NCI-H2171 (cell line): ENCODE measurements around the gene YIF1A.
"Not testable (repeated sequence)": the region's sequence is repeated elsewhere in the genome, so short reads cannot be mapped to it uniquely, and the experiment has no call there.

Source experiments
- DNase-seq: peaks from one replicate; lab custom pipeline; 2025; lab: John Stamatoyannopoulos, UW

Gene YIF1A

DNA sequence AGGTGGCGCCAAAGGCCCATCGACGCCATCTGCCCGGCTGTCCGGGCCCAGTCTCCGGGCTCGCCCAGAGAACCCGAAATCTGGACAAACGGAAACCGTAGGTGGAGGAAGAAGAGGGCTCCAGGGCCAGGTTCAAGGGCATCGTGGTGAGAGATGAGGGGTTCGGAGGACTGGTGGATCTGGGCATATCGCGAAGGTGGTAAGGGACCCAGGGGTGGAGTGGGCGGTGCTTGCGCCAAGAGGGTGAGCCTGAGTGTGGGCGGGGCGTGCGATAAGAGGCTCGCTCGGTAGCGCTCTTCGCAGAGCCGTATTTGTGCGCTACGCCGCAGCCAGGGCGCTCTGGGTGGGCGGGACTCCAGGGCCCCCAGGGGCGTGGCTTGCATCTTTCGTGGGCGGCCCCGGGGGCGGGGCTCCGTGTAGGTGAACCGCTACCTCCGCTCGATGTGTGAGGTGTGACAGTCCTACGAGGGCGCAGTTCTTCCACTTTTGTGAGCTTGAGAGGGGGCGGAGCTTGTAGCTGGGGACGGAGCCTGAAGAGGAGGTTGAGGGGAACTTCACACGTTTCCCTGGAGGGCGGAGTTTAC is 23.1 kb upstream of the YIF1A start:
- DNase-seq: peak; percentile 98

DNA sequence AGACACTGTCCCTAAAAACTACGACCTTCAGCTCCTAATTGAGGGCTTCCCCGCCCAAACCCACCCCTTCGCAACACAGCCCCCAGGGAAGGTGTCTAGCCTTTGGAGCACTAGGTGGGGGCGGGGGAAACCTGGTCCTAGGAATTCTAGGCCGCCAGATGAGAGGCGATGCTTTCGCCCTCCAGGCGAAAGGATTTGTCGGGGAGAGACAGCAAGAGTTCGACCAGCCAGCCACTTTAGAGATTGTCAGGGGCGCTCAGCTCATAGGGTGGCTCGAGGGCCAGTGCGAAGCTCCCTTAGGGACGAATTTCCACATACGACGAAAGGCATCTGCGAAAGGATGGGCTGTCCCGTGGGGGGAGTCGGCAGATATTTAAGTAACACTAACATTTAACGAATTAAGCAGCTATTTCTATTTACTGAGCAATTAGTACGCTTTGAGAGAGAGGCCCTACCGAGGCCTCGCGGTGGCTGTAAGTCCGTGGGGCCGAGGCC is 22.6 kb upstream of the YIF1A start:
- DNase-seq: no peak

DNA sequence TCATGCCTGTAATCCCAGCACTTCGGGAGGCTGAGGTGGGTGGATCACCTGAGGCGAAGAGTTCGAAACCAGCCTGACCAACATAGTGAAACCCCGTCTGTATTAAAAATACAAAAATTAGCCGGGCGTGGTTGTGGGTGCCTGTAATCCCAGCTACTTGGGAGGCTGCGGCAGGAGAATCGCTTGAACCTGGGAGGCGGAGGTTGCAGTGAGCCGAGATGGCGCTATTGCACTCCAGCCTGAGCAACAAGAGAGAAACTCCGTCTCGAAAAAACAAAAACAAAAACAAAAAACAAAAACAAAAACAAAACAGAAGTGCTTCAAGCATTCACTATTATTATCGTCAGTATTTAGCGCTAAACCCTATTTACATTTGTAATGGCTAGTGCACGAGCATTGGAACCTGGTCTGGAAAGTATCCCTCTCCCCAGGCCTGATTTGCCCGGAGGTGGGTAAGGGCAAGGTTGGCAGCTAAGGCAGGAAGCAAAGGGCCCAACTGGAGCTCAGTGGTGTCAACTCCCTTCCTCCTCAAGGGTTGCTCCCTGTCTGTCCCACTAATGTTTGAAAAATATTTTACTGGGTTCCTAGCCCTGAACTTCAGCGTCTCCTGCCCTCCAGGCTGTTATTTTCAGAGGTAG is 22.0 kb upstream of the YIF1A start:
- DNase-seq: not testable (repeated sequence)

DNA sequence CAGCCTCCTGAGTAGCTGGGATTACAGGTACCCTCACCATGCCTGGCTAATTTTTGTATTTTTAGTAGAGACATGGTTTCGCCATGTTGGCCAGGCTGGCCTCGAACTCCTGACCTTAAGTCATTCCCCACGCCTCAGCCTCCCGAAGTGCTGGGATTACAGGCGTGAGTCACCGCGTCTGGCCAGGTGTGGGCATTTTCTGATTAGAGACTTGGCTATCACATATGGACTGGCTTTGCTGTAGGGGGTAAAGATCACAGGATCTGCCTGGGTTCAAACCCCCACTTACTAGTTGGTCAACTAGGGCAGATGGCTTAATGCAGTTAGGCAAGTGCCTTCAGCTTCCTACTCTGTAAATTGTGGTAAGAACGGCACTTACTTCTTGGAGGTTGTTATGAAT is 21.4 kb upstream of the YIF1A start:
- no peak for DNase-seq

DNA sequence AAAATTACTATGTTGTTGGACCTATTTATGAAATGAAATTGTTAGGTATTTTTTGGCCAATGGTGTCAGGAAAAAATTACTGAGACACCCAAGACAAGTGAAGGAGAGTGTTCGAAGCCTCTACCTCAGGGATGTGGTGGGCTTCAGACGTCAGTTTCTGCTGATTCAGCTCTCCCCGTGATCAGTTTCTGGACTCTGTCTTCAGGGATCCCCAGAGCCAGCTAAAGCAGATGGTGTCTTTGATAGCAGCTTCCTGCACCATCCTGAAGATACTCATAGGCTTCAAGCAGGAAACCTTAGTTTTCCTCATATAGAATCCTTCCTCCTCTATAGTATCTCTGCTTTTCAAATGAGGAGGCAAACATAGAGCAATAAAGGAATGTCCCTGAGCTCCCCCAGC is 20.5 kb upstream of the YIF1A start:
- no peak for DNase-seq

DNA sequence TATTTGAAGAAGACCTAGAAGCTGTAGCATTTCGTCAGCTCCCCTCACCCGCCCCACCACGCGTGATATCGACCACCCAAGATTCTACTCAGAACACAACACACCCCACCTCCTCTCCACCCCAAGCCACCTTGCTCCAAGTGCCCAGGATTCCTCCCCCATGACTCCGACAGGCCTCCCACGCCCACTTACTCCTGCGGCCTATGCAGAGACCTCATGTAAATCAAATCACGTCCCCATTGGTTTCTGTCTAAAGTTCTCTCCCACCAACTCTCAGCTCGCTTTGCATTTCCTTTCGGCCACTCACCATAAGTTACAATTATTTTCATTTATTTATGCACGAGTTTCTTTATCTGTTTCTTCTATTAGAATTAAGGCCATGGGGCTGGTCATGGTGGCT is 13.7 kb upstream of the YIF1A start:
- DNase-seq: no peak

DNA sequence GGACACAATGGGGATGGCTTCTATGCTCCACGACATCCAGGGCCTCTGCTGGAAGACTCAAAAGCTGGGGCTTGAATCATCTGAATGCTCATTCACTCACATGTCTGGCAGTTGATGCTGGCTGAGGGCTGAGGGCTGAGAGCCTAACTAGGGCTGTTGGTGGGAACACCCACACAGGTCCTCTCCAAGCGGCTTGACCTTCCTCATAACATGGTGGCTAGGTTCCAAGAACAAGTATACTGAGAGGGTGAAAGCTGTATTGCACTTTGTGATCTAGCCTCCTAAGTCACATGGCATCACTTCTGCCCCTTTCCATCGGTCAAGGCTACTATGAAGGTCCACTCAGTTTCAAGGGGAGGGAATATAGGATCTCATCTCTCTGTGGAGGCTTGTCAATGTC is 10.2 kb upstream of the YIF1A start:
- no peak for DNase-seq

DNA sequence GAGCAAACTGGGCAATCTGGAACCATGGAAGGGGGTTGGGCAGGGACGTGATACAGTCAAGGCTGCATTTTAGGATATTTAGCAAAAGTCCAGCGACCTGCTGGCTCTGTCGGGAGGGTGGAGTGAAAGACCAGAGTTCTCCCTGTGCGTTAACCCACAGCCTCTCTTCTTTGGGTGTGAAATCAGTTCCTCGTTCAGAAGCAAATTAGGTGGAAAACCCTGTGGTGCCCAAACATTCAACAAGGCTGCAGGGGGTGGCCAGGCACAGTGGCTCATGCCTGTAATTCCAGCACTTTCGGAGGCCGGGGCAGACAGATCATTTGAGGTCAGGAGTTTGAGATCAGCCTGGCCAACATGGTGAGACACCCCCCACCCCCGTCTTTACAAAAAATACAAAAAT is 8.7 kb upstream of the YIF1A start:
- no peak for DNase-seq

DNA sequence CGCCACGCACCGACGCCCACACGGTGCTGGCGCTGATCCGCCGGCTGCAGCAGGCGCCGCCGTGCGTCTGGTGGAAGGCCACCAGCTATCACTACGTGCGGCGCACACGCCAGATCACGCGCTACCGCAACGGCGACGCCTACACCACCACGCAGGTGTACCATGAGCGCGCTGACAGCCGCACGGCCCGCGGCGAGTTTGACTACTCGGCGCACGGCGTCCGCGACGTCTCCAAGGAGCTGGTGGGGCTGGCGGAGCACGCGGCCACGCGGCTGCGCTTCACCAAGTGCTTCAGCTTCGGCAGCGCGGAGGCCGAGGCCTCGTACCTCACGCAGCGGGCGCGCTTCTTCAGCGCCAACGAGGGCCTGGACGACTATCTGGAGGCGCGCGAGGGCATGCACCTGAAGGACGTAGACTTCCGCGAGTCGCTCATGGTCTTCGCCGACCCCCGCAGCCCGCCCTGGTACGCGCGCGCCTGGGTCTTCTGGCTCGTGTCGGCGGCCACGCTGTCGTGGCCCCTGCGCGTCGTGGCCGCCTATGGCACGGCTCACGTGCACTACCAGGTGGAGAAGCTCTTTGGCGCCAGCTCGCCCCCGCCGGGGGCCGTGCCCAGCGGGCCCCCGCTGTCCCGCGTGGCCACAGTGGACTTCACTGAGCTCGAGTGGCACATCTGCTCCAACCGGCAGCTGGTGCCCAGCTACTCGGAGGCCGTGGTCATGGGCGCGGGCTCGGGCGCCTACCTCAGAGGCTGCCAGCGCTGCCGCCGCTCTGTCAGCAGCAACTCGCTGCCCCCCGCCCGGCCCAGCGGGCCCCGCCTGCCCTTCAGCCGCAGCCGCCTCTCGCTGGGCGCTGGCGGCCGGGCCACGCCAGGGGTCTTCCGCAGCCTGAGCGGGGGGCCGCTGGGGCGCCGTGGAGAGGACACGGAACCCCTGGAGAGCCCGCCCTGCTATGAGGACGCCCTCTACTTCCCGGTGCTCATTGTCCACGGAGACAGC is 6.0 kb upstream of the YIF1A start:
- DNase-seq: no peak

DNA sequence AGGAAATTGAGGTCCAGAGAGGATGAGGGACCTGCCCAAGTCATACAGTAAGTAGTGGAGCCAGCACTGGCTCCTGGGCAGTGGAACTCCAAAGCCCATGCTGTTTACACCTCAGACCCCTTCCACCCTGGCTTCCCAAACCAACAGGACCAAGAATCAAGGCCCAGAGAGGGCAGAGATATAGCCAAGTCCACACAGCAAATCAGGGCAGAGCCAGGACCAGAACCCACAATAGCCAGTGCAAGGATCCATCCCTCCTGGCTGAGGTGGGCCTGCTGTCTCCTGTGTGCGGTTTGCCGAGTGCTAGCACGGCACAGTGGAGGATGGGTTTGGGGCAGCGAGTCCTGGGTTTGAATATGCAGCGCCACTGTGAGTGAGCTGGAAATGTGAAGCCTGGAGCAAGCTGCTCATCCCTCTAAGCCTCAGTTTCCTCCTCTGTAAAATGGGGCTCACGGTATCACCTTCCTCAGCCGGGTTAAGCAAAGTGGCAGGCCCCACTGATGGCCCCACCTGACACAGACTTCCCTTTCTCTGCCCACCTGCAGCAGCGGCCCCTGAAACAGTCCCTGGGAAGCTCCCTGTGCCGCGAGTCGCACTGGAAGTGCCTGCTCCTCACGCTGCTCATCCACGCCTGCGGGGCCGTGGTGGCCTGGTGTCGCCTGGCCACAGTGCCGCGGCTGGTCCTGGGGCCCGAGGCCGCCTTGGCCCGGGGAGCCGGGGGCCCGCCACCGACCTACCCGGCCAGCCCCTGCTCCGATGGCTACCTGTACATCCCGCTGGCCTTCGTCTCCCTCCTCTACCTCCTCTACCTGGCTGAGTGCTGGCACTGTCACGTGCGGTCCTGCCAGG is 5.1 kb upstream of the YIF1A start:
- no peak for DNase-seq

DNA sequence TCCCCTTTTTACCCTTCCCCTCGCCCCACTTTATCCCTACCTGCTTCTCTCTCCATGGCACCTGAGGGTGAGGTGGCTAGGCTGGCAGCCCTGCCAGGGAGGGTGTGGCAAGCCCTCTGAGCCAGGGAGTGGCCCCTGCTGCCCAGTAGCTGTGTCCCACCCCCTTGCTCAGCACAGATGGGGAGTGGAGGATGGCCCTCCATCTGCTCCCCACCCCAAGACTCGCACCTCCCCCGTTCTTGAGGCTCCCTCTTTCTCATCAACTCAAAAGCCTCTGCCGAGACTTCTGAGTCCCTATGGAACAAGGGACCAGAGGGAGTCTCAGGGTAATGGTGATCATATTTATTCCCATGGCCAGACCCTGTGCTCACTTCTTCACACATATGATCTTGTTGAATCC is 4.4 kb upstream of the YIF1A start:
- DNase-seq: no peak

DNA sequence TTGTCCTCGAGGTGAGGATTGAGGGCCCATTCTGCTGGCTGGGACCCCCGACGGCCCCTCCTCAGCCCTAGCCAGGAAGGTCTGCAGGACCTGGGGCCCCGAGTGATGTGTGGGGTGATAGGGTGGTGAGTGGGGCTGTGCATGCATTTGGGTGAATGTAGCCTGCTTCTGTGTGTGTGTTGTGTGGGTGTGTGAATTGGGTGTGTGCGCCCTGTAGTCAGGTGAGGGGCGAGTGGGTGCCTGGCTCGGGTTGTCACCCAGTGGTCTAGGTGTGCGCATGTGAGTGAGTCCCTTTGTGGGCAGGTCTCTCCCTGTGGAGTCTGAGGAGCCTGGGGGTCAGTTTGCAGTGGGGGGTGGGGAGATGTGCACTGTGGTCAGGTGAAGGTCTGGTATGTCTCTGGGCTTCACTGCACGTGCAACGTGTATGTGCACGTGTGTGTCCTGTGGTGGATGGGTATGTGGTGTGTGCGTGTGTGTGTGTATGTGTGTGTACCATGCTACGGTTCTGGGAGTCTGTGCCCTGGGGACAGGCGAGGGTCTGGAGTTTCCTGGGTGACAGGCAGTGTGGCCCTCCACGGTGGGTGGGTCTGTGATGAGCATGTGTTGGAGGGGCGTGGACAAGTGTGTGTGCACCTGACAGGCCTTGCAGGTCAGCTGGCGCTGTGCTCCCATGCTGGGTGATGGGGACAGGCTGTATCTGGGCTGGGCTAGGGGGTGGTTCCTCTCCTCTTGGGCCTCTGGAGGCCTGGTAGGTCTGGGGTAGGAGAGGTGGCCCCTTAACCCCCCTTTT is 3.8 kb upstream of the YIF1A start:
- no peak for DNase-seq

DNA sequence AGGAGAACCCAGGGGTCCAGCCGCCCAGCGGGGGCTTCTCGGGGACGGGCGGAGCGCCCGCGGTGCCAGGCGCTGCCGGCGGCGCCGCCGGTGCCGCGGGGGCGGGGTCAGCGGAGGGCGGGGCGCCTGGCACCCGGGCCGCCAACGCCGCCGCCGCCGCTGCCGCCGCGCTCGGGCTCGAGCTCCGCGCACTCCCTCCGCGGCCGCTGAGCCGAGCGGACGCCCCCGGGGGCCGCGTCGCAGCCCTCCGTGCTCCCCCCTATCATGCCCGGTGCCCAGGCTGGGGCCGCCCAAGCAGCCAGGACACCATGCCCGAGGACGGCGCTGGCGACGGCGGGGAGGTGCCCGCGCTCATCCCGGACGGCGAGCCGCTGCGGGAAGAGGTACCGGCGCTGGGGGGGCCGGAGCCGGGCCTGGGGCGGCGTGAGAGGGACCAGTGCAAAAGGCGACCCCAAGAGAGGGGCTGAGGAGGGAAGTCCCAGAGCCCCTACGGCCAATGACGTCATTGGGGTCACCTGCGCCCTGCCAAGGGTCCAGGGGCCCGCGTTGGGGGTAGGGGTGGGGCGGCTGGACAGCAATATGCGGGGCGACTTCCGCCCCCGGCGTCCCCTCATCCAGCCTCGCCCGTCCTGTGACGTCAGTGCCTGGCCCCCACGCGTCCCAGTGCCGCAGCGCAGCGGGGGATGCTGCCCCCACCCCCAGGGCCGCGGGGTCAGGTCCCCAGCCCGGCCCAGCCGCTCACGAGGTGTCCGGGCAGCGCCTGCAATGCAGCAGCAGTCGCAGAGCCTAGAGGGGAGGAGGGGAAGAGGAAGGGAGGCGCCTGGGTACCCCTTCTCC is 3.0 kb upstream of the YIF1A start, which contains the start of gene TMEM151A:
Gene TMEM151A (plus strand): TSS at position 189 of the 837 bp plus-strand sequence. CDS start 120 bp downstream, at position 309.
- no peak for DNase-seq

DNA sequence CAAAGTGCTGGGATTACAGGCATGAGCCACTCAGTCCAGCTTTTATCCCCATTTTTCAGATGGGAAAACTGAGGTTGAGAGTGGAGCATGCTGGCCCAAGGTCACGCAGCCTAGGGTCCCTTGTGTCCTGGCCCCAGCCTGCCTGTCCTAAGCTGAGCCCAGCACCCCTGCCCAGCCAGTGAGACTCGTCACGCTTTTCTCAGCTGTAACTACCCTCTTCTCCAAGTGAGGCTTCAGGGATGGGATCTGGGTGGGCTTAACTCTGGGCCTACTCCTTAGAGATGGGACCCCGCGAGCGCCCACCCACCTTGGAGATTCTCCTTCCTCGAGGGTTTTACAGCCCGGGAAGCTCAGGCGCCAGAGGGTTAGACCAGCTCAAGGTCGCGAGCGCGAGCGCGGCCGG is 2.4 kb upstream of the YIF1A start:
- DNase-seq: no peak

DNA sequence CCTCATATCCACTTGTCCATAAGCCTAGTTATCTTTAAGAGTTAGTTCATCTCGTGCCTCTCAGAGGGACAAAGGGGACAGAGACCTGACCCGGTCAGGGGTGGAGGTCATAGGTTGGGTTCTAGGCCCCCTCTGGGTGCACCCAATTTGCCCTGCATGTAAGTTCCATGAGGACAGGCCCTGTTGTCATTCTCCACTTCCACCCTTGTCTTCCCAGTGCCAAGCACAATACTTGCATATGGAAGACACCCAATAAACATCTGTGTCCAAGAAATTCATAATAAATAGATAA is 1.3 kb upstream of the YIF1A start:
- no peak for DNase-seq

DNA sequence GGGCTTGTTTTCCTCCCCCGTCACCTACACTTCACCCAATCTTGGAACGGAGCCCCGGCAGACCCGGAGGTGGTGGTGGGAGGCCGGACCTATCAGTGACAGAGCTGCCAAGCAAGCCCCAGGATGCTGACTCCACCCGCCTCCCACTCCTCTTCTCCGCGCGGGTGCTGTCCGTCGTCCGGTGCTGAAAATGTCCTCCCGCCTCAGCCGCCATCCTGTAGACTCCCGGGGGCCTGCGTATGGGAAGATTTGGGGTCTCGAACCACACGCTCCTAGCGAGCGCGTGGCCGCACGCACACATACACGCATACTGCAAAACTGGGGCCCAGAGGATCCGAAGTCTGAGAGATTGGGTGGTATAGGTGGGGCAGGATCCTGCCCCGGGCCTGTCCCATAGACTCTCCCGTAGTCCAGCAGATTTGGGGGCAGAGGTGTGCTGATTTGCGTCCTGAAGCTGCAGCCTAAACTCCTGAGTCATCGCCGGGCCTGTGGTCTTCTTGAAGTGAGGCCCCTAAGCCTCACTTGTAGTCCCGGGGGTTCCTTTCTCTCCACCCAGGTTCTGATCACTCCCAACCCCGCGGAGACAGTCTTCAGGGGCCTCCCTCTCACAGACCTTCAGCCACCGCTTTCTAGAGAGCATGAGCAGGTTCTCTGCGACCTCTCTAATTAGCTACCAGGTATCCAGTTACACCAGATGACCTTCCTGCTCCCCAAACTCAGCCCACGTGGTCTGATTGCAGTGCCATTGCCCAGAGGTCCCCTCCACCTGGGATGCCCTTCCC is 796 bp upstream of the YIF1A start:
- DNase-seq: no peak

DNA sequence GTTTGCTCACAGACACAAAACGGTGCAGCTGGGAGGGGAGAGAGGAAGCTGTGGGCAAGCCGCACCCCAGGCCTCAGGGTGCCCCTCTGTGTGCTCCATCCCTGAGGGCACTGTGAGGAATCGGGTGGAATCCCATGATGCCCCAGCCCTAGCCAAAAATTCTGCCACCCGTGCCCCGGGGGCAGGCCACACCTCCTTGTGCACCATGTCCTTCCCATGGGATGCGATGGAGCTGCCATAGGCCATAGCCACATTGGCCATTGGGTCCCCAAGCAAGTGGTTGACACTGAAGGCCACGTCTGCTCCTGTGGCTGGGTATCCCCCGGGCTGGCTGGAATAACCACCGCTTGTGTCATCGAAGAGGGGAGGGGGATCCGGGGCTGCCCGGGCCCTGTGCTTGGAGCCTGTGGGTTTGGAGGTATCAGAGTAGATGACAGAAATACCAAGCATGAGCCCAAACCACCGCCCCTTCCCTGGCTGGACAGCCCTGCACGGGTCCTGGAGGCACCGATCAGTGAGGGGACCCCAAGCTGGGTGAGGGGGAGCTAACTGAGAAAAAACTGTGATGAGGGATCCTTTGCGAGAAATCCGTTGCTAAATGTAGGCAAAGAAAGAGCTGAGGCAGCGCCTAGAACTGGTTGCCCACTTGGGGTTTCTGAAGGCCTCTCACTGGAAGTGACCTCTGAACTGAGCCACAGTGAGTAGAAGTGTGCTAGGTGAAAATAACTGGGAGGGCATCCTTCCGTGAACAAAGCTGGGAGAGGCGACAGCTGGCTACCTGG is 863 bp downstream of the YIF1A start:
- no peak for DNase-seq

DNA sequence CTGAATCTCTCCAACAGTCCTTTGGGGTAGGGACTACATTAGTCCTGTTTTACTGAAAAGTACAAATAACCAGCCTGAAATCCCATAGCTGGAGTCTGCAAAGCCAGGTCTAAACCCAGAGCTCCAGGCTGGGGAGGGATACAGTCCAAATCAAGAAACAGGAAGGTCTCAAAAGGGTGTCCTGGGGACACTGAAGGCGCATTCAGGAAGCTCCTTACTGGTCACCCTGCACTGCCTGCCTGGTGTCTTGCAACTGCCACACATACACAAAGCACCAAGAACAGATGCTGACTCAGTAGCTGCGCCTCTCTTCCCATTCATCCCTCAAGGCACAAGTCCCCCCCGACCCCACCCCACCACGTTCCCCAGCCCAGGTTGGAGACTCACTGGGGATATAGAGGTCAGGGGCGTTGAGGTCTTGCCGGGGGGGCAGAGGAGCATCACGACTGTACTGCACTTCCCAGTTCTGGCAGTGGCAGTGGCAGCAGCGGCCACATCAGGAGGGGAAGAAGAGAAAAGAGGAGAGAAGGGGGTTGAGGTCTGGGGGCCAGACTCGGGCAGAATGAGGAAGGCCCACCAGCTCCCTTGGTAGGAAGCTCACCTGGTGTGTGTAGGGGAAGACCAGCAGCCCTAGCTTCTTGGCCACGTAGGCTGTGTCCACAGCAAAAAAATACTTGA is 1.6 kb downstream of the YIF1A start:
- DNase-seq: no peak
